HG03457 (cell line): Measurements from ENCODE around the gene VKORC1L1.
"Not testable (repeated sequence)": the region's sequence is repeated elsewhere in the genome, so short reads cannot be mapped to it uniquely, and the experiment has no call there.

Experiments
- ATAC-seq: cut with Tn5 transposase; IDR thresholded peaks from one replicate; pipeline ENCODE4 v1.9.1; 2021; ENCODE audit warnings: moderate number of reproducible peaks; ENCODE audit not compliant: unreplicated experiment

VKORC1L1 gene

DNA sequence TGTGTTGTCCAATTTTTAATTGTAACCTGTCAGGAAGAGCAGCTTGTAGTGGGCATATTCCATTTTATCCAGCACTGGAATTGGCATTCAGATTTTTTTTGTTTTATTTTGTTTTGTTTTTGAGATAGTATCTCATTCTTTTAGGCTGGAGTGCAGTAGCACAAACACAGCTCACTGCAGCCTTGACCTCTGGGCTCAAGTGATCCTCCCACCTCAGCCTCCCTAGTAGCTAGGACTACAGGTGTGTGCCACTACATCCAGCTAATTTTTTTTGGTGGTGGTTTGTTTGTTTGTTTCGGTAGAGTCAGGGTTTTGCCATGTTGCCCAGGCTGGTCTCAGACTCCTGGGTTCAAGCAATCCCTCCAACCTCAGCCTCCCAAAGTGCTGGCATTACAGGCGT lies 64.4 kb downstream of the VKORC1L1 start:
- no peak for ATAC-seq

DNA sequence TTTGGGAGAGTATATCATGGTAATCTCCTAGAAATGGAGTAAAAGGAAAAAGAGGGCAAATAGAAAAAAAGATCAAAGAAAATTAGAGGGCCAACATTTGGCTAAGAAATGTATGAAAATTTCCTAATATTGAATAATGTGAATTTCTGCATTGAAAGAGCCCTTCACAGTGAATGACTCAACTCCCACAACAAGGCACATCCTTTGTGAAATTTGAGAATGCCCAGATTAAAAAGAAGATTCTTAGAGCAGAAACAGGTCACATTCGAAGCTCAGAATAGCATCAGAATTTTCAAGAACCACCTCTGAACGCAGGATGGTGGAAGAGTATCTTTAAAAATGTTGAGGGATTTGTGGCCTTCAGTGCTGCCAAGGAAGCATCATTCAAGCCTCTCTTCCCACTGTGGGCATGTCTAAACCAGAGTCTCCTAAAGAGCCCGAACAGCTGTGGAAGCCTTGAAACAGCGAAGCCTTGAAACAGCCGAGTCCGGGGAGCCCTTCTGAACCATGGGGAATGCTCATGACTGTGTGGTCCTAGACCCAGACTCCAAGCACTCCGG lies 65.5 kb downstream of the VKORC1L1 start:
- ATAC-seq, result no peak

DNA sequence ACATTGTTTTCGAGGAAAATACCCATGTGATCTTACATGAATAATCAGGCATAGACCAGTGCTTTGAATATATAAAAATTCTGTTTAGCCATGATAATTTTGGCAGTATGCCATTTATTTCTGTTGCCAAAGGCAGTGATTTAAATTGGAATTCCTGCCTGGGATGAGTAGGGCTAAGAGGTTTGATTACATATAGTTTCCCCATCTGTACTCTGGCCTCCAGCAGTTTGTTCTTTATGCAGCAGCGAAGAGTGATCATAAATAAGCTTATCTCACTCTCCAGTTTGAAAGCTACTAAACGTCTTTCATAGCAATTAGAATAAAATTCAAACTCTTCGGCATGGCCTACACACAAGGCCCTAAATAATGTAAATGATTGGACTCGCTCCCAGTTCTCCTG lies 72.9 kb downstream of the VKORC1L1 start:
- ATAC-seq, result not testable (repeated sequence)

DNA sequence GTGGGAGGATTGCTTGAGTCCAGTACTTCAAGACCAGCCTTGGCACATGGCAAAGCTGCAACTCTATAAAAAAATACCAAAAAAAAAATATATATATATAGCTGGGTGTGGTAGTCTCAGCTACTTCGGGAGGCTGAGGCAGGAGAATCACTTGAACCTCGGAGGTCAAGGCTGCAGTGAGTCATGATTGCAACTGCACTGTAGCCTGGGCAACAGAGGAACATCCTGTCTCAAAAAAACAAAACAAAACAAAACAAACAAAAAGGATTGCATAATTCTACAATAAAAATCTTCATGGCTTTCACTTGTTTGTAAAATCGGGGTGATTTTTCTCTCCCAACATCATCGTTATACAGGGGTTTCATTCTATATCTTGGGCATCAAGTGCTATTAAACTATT lies 74.0 kb downstream of the VKORC1L1 start:
- no peak for ATAC-seq

DNA sequence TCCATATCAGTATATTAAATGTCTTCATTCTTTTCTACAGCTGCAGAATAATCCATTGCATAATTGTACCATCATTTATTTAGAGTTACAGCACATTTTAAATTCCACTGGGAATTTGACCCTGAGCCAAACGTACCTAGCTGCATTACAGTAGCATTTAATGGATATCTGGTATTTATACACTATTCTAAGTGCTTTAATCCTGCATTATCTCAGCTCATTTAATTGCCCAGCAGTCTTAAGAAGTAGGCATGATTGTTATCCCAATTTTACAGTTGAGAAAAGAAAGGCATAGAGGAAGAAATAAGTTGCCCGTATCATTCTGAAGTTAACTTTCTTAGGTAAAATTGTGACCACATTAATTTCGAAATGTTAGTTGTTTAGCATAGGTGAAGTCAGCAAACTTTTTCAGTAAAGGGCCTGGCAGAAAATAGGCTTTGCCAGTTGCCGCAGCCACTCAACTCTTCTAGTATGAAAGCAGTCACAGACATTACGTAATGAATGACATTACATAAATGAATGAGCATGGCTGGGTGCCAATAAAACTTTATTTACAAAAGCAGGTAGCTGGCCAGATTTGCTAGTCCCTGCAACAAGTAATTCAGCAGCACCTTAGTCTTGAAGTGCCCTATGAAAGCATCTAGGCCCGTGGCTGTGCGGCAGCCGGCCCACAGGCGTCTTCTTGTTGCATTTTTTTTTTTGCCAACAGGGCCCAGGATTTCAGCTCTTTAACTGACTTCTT lies 79.1 kb downstream of the VKORC1L1 start:
- ATAC-seq, result no peak

DNA sequence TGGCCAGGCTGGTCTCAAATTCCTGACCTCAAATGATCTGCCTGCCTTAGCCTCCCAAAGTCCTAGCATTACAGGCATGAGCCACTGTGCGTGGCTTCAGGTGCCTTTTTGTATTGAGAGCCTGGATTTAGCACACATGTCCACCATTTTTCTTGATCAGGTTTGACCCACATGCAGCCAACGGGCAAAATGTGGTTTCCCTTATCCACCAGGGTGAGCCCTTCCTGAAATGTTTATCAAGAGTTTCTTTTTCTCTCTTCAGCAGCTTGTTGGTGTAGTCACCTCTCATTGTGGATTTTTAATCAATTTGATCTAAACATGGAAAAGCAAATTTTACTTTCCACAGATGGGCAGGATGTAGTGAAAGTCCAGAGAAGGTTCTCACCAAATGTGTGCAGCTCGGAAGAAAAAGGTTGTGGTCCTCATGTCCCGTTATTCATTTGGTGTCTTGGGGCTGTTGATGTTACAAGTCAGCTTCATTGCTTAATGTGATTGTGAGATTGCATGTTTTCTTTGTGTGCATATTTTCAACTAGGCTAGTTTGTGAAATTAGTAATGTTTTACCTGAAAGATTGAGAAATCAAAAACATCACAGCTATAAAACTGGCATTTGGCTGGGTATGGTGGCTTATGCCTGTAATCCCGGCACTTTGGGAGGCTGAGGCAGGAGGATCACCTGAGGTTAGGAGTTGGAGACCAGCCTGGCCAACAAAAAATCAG lies 80.3 kb downstream of the VKORC1L1 start:
- no peak for ATAC-seq

DNA sequence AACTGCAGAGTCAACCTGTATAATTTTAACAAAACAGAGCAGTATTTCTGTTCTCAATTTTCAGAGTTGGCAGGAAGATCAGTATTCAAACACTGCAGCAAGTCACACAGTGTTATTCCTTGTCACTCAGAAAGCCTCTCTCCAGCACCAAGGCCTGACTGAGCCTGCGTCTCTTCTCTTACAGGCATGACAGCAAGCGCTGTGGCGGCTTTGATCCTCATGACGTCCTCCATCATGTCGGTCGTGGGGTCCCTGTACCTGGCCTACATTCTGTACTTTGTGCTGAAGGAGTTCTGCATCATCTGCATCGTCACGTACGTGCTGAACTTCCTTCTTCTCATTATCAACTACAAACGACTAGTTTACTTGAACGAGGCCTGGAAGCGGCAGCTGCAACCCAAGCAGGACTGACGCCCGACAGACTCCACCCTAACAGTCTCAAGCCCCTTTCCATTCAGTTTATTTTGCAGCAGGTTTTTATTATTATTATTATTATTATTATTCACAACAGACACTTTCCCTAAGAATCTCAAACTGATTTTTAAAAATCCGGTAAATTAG lies 81.1 kb downstream of the VKORC1L1 start:
- ATAC-seq, result no peak

DNA sequence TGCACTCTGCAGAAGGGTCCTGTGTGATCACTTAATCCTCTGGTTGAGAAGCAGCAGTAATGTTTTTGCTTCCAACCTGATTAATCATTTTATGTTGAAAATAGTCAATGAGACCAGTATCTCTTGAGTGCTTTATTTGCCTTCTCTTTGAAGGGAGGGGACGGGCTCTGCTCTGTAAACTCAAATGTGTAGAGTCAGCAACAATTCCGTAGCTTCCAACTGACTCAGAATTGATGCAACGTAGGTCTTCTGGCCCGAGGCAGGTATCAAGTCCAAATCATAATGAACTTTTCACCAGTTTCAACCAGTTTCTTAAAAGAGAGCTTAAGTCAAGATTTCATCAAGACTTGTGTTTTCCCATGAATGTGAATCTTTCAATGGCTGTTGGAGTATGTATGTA lies 82.8 kb downstream of the VKORC1L1 start:
- no peak for ATAC-seq

DNA sequence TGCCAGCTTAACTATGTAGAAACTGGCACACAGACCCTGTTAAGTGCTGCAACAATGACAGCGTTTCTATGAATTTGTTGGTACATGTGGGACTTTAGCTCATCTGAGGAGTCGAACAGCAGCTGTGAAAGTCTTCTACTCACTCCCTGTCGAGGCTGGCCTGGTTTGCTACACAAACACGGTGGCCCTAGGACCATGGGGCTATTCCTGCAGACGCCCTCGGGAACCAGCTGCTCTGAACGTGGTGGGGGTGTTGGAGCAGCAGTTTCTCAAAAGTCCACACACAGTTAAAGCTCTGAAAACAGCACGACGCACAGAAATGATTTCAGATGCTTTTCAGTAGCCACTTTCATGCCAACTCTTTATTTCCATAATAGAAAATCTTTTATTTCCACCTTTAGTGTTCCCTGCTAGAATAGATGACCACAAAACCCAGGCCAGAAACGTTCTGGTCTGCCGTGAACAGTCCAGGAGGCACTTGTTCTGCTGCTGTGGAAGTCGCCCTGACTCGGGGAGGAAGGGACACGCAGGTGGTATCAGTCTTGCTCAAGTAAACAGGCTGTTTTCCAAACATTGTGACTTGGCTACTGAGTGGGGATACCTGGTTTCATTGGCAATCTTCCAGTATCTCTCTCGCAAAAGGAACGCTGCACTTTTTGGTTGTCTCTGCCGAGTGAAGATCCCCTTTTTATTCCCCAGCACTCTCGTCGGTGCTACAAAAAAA lies 87.6 kb downstream of the VKORC1L1 start:
- ATAC-seq, result no peak

DNA sequence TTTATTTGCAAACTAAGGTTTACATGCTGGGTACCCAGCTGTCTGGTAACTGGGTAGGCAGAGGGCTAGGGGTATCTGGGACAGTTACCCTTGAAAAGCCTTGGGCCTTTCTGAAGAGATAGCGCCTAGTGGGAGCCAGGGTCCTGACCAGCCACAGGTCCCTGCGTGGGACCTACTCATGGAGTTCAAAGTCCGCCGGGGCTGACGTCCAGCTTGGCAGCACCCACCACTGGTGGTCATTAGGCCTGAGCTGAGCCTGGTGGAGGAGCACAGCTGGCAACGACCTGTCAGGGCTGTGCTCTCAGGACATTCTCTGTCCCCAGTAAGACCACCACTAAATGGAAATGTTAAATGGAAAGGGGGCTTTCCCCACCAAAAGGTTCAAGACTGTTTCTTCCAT lies 89.2 kb downstream of the VKORC1L1 start:
- no peak for ATAC-seq

DNA sequence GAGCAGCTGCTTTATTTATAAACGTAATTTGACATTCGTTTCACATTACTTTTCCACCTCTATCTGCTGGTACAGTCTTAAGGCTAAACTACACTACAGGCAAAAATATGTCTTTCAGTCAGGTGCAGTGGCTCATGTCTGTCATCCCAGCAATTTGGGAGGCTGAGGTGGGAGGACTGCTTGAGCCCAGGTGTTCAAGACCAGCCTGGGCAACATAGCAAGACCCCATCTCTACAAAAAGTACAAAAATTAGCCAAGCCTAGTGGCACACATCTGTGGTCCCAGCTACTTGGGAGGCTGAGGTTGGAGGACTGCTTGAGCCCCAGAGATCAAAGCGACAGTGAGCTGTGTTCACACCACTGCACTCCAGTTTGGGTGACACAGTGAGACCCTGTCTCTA lies 91.8 kb downstream of the VKORC1L1 start:
- not testable (repeated sequence) for ATAC-seq

DNA sequence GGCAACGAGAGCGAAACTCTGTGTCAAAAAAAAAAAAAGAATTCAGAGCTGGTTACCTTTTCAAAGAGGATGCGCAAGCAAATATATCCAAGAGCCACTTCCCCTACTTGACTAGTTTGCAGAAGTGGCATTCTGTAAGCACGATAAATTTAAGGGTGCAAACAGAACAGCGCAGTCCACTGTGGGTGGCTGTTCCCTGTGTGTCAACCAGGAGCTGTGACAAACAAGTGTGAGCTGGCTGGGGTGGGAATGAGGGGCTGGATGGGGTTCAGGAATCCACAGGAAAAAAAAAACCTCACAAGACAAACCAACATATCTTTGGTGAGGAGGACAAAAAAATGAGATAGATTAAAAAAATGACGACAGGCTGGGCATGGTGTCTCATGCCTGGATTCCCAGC lies 93.3 kb downstream of the VKORC1L1 start:
- ATAC-seq, result no peak

DNA sequence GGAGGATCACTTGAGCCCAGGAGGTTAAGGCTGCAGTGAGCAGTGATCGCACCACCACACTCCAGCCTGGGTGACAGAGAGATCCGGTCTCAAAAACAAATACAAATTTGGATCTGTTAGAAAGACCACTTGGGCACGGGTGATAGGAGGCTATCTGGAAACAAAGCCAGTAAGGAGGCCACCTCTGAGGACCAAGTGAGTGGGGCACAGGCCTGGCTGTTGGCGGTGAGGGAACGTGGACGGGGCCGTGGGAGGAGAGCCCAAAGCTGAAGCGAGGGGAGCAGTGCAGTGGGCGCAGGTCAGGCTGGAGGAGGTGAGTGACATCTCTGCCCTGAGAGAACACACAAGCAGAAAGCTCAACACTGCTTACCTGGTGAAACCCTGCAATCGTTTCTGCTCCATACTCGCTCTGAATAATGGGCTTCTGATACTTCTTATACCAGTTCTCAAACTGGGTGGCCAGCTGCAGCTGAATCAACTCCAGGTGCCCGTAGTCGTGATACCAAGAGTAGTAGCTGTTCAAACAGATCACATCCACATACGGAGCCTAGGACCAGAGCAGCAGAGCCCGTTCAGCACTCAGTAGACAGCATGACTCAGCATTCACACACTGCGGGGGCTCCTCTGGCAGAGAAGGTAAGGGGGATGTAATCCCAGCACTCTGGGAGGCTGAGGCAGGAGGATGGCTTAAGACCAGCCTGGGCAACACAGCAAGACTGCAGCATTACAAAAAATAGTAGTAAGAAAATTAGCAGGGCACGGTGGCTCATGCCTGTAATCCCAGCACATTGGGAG lies 94.7 kb downstream of the VKORC1L1 start:
- no peak for ATAC-seq

DNA sequence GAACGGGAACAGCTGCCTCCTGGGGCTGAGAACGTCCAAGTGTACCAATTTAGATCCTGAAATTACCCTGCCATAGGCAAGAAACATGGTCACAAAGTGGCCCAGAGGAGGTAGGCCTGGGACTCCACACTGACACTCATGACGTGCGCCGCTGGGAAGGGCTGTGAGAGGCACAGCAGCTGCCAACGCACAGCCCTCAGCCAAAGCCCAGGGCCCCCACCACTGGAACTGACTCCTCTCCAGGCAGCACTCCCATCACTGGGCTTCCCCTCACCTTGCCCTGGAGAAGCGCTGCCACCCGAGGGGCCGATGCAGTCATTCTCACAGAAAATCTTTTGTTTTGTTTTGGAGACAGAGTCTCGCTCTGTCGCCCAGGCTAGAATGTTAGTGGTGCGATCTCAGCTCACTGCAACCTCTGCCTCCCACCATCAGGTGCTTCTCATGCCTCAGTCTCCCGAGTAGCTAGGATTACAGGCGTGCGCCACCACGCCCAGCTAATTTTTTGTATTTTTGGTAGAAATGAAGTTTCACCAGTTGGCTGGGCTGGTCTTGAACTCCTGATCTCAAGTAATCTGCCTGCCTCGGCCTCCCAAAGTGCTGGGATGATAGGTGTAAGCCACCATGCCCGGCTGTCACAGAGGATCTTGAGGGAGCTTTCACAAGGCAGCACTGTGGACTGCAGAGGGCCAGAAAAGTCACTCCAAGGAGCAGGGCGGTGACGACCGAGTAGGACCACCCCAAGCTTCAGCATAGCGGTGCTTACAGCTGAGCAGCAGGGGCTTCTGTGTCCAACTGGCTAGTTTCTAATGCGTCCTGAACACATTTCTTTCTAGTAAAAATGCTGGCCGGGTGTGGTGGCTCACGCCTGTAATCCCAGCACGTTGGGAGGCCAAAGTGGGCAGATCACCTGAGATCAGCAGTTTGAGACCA lies 95.6 kb downstream of the VKORC1L1 start:
- no peak for ATAC-seq

DNA sequence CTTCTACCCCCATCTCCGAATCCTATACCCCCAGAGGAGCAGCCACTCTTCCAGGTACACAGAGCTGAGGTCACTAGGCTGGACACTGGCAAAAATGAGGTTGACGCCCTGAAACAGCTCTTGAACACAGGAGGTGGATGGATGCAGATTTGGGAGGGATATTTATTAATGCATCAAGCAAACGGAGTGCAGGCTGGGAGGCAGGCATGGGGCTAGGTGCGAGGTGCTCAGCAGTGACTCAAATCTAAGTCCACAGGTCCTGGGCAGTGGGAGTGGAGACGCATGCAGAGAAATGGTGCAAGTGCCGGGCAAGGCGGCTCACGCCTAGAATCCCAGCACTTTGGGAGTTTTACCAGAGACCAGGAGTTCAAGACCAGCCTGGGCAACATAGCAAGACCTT lies 98.1 kb downstream of the VKORC1L1 start:
- ATAC-seq, result no peak

DNA sequence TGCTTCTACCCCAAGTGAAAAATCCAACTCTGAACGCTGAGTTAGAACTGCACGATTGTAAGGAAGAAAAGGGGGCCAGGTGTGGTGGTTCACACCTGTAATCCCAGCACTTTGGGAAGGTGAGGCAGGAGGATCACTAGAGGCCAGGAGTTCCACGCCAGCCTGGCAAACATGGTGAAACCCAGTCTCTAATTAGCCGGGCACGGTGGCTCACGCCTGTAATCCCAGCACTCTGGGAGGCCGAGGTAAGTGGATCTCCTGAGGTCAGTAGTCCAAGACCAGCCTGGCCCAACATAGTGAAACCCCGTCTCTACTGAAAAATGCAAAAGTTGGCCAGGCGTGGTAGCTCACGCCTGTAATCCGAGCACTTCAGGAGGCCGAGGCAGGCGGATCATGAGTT lies 100.1 kb downstream of the VKORC1L1 start:
- no peak for ATAC-seq

DNA sequence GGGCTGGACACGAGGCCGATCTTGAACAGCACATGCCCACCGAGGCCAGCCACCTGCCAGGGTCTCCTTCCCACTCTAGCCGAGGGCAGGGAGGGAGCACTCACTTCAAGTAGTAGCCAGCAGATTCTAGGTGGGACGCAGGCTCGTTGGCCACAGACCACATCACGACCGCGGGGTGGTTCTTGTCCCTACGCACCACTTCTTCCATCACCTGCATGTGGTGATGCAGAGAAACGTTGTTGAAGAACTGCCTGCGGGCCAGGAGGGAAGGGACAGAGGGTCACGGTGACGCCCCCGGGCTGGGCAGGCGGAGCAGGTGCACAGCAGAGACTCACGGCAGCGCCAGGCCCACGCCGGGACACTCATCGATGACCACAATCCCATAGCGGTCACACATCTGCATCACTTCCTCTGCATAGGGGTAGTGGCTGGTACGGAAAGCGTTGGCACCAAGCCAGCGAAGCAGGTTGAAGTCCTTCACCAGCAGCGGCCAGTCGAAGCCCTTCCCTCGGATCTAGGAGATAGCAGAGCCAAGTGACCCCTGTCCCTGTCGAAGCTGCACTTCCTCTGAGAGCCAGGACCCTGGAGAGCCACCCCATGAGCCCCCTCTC lies 101.4 kb downstream of the VKORC1L1 start:
- no peak for ATAC-seq

DNA sequence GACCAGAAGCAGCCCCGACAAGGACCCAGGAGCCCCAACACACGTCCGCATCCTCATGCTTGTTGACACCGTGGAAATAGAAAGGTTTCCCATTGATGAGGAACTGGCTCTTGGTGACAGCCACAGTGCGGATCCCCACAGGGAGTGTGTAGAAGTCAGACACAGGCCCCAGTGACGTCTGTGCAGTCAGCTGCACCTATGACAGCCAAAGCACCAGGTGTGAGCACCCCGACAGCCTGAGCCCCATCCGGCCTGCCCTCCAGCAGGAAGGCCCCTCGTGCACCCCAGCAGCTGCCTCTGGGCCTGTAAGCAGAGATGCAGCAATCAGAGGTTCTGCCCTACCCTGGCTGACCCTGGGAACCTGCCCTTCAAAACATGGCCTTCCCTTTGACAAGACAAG lies 102.0 kb downstream of the VKORC1L1 start:
- ATAC-seq, result no peak

DNA sequence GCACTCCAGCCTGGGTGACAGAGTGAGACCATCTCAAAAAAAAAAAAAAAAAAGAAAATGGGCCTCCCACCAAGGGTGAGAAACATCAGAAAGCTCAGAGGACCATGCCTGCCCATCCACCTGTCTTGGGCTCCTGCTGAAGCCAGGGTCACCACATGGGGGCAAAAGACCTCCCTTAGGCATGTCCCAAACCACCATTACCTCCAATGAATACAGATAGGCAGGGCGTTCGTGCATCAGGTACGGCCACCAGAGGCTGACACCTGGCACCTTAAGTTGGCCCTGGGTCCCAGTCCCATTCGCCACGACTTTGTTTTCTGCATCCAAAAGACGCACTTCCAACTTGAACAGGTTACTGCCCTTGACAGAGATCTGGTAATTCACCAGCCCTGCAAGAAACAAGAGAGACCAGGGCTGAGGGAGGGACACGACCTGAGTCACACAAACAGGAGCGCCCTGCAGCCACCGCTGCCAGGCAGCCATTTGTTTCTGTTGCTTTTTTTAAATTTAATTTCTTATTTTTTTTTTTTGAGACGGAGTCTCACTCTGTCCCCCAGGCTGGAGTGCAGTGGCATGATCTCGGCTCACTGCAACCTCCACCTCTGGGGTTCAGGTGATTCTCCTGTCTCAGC lies 103.1 kb downstream of the VKORC1L1 start:
- no peak for ATAC-seq
